Hepatic stellate cell (primary cell): Measurements from ENCODE around the gene PTCRA.
A peak's percentile ranks its signal among the peaks of the same experiment; 100 is the strongest.
"Not testable (repeated sequence)": the region's sequence is repeated elsewhere in the genome, so short reads cannot be mapped to it uniquely, and the experiment has no call there.

Experiments used
- DNase-seq: peaks from one replicate; pipeline ENCODE4 v3.0.0; 2011; ENCODE audit warnings: low spot score

The PTCRA gene

GRCh38 chr6:42902429-42903263, 13.2 kb upstream of the PTCRA start:
- DNase-seq = not testable (repeated sequence)

- DNase-seq = no peak
Observed at GRCh38 chr6:42904467-42904866, 11.4 kb upstream of the PTCRA start.

- no peak for DNase-seq
Observed at GRCh38 chr6:42907336-42907735, 8.5 kb upstream of the PTCRA start.

GRCh38 chr6:42909835-42910234, 6.0 kb upstream of the PTCRA start:
- DNase-seq = no peak

- DNase-seq = no peak
Observed at GRCh38 chr6:42911171-42912021, 4.5 kb upstream of the PTCRA start.

GRCh38 chr6:42914546-42914945, 1.3 kb upstream of the PTCRA start:
- DNase-seq = no peak

- no peak for DNase-seq
Observed at GRCh38 chr6:42916288-42916687, 435 bp downstream of the PTCRA start.

- no peak for DNase-seq
Observed at GRCh38 chr6:42921801-42922200, 5.9 kb downstream of the PTCRA start.

GRCh38 chr6:42923666-42924065, 7.8 kb downstream of the PTCRA start:
- no peak for DNase-seq

- no peak for DNase-seq
Observed at GRCh38 chr6:42925248-42925857, 9.5 kb downstream of the PTCRA start.

GRCh38 chr6:42928986-42929820, 13.3 kb downstream of the PTCRA start, which contains the start of gene CNPY3:
CNPY3 (plus strand) TSS chr6:42929480; CDS start chr6:42929571, 91 bp downstream.
- peak; percentile 96 for DNase-seq

GRCh38 chr6:42929821-42930360, 14.0 kb downstream of the PTCRA start:
- peak; percentile 44 for DNase-seq

- no peak for DNase-seq
Observed at GRCh38 chr6:42932412-42932811, 16.6 kb downstream of the PTCRA start.

GRCh38 chr6:42933205-42933604, 17.4 kb downstream of the PTCRA start:
- no peak for DNase-seq

GRCh38 chr6:42935322-42935721, 19.5 kb downstream of the PTCRA start:
- DNase-seq = no peak

- no peak for DNase-seq
Observed at GRCh38 chr6:42936398-42936797, 20.5 kb downstream of the PTCRA start.

GRCh38 chr6:42937548-42938427, 21.9 kb downstream of the PTCRA start:
- DNase-seq = no peak

GRCh38 chr6:42938428-42938796, 22.6 kb downstream of the PTCRA start:
- DNase-seq = no peak

- no peak for DNase-seq
Observed at GRCh38 chr6:42938987-42939809, 23.3 kb downstream of the PTCRA start.

GRCh38 chr6:42939810-42940167, 23.9 kb downstream of the PTCRA start:
- DNase-seq = no peak
